Measurements from ENCODE around the gene LRMDA. TPM values are rescaled to one million over a fixed set of nuclear protein-coding genes. Genes with fewer than 3 reads are reported as not detected.

LRMDA gene
- total and polyA plus RNA-seq, 2 of the 4 experiments (the other 2 are of a cell fraction): 0.07 TPM; not detected in 1

DNA sequence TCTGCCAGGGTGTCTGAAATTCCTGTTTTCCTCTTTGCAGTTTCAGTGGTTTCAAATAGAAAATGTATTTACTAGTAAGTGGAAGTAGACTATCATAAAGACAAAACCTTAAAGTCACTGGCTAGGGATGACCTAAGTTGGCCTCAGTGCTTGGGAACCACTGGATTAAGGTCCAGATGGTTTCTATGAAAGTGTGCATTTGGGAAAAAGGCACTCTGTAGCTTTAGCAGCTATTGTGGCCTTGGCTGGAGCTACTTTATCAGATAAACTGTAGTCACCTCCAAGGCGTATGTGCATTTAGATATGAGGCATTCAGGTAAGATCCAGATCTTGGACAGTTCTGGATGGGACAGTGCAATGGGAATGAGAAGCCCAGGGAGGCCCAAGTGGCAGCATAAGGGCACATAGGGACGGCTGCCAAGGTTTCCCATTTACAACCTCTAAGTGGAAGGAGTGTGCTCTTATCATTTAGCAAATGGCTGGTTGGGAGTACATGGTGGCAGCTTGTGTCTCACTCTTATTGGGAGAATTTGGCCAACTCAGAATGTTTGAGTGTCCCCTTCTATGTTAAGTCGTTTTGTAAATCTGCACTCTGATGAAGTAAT lies 185.6 kb downstream of the LRMDA start:
- Histone ChIP-seq H3K14ac (replicated peaks; ENCODE audit: low read depth, low read length) (no peak overlapping the region), H3K9me3 (ENCODE audit: control insufficient read depth, insufficient read depth, low read length) (no peaks in the 10 kb centered on the region), H4K20me1 (ENCODE audit: insufficient read depth, low read length) (no peaks in the 10 kb centered on the region), H2BK15ac (ENCODE audit: low read depth, low read length) (no peak overlapping the region), H2AK9ac (replicated peaks; ENCODE audit: low read depth, low read length, poor library complexity) (no peak overlapping the region), H3K9ac (ENCODE audit: low read depth, low read length) (no peak overlapping the region), H4K8ac (ENCODE audit: low read depth in 2 of 2, low read length in 2 of 2) (no peak overlapping the region), H3K4me1 (ENCODE audit: control insufficient read depth, insufficient read depth, low read length) (no peaks in the 10 kb centered on the region), H3K36me3 (ENCODE audit: control insufficient read depth, insufficient read depth, low read length) (no peaks in the 10 kb centered on the region), H4K5ac (ENCODE audit: low read depth, low read length) (no peak overlapping the region), H3K27me3 (ENCODE audit: control insufficient read depth, insufficient read depth, low read length) (peaks cover 8% of the 10 kb centered on the region; the same call in 1 of the 2 replicates), H2AFZ (replicated peaks; ENCODE audit: low read length, poor library complexity) (no peak overlapping the region), H2BK20ac (ENCODE audit: low read depth, low read length) (no peak overlapping the region), H3K56ac (ENCODE audit: extremely low read depth, insufficient read depth, low read length) (no peak overlapping the region), H4K91ac (ENCODE audit: insufficient read depth, low read depth, low read length) (no peak overlapping the region), H3K79me1 (ENCODE audit: low read depth in 1 of 2, low read length in 2 of 2) (no peaks in the 10 kb centered on the region), H2BK5ac (ENCODE audit: low read depth, low read length, poor library complexity, severe bottlenecking) (no peak overlapping the region), H3K9me1 (ENCODE audit: insufficient read depth, low read length) (no peaks in the 10 kb centered on the region), H3K4me3 (ENCODE audit: insufficient read depth, low read depth, low read length) (no peak overlapping the region), H3K4ac (ENCODE audit: low read depth, low read length) (no peak overlapping the region), H2AK5ac (ENCODE audit: low read depth, low read length) (no peak overlapping the region), H3K18ac (ENCODE audit: low read depth, low read length) (no peak overlapping the region), H3K27ac (ENCODE audit: insufficient read depth, low read length) (no peak overlapping the region), H3K4me2 (ENCODE audit: low read depth, low read length) (no peak overlapping the region), H2BK120ac (ENCODE audit: low read depth, low read length) (no peak overlapping the region), H3K23ac (ENCODE audit: low read depth, low read length) (no peak overlapping the region)
- BruUV-seq (replicated peaks): no TSS peak
- POLR2A ChIA-PET (ENCODE audit: unreplicated experiment): no interaction called here
- dilution Hi-C loops (cut with HindIII; ENCODE audit: low sequenced_read_pairs, unreplicated experiment): no loop called here
- CTCF ChIA-PET: no interaction called here
- TF ChIP-seq, protein P1, sequence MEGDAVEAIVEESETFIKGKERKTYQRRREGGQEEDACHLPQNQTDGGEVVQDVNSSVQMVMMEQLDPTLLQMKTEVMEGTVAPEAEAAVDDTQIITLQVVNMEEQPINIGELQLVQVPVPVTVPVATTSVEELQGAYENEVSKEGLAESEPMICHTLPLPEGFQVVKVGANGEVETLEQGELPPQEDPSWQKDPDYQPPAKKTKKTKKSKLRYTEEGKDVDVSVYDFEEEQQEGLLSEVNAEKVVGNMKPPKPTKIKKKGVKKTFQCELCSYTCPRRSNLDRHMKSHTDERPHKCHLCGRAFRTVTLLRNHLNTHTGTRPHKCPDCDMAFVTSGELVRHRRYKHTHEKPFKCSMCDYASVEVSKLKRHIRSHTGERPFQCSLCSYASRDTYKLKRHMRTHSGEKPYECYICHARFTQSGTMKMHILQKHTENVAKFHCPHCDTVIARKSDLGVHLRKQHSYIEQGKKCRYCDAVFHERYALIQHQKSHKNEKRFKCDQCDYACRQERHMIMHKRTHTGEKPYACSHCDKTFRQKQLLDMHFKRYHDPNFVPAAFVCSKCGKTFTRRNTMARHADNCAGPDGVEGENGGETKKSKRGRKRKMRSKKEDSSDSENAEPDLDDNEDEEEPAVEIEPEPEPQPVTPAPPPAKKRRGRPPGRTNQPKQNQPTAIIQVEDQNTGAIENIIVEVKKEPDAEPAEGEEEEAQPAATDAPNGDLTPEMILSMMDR (conservative IDR thresholded peaks at IDR 0.05; ENCODE audit: low read depth, low read length): no peak
- no peak for TF ChIP-seq SMC3 (IDR thresholded peaks at IDR 0.05; ENCODE audit: low read depth, low read length)
- TF ChIP-seq FOS (IDR thresholded peaks at IDR 0.05; ENCODE audit: low read depth, low read length): no peak
- no peak for TF ChIP-seq MXI1 (IDR thresholded peaks at IDR 0.05; ENCODE audit: borderline replicate concordance, low read depth, low read length)
- no peak for TF ChIP-seq RFX5 (IDR thresholded peaks at IDR 0.05; ENCODE audit: low read depth, low read length)
- no peak for TF ChIP-seq USF2 (IDR thresholded peaks at IDR 0.05; ENCODE audit: low read depth, low read length)
- TF ChIP-seq MAZ (IDR thresholded peaks at IDR 0.05; ENCODE audit: borderline replicate concordance, low read depth, low read length): no peak
- no peak for TF ChIP-seq CEBPB (IDR thresholded peaks at IDR 0.05; ENCODE audit: low read depth, low read length)
- no peak for TF ChIP-seq BHLHE40 (IDR thresholded peaks at IDR 0.05; ENCODE audit: low read depth, low read length)
- no peak for TF ChIP-seq RCOR1 (IDR thresholded peaks at IDR 0.05; ENCODE audit: insufficient replicate concordance, low read length)
- TF ChIP-seq RAD21 (IDR thresholded peaks at IDR 0.05; ENCODE audit: low read length): no peak
- WGBS, 2 experiments (ENCODE audit: extremely low coverage in 2 of 2, insufficient read length in 1 of 2): no CpG with 5 or more reads among the region's 3 CpGs
- DNase-seq (no peak), ATAC-seq (ENCODE audit: low read depth) (no peak)
- intact Hi-C loops (cut with micrococcal nuclease): no loop called here
- in situ Hi-C loops (cut with MboI; ENCODE audit: low sequenced_read_pairs): no loop called here

Data from IMR-90 (cell line).